Muscle layer of duodenum (tissue), 2 donors: Measurements from ENCODE around the gene CCDC71L.
"Not testable (repeated sequence)": the region's sequence is repeated elsewhere in the genome, so short reads cannot be mapped to it uniquely, and the experiment has no call there.

Experiments used
- H3K27ac ChIP-seq: one replicate; pipeline ENCODE4 v1.7.0; 2013; ENCODE audit warnings: mild to moderate bottlenecking, low read length
- H3K27me3 ChIP-seq: one replicate; pipeline ENCODE4 v1.7.0; 2013; ENCODE audit warnings: low read depth, mild to moderate bottlenecking, control low read depth, low read length
- H3K36me3 ChIP-seq, 2 donors: one replicate each; pipeline ENCODE4 v1.7.0; 2013; ENCODE audit warnings: low read length in 2 of 2, control low read depth in 1 of 2, mild to moderate bottlenecking in 1 of 2; ENCODE audit not compliant: insufficient read depth in 2 of 2, control insufficient read depth in 1 of 2
- H3K4me1 ChIP-seq, 2 donors: one replicate each; pipeline ENCODE4 v1.7.0; 2013; ENCODE audit warnings: low read length in 2 of 2, mild to moderate bottlenecking in 2 of 2, control low read depth in 1 of 2, moderate library complexity in 1 of 2; ENCODE audit not compliant: insufficient read depth in 2 of 2, control insufficient read depth in 1 of 2
- H3K4me3 ChIP-seq, 2 donors: one replicate each; pipeline ENCODE4 v1.7.0; 2013; ENCODE audit warnings: low read length in 2 of 2, low read depth in 1 of 2, mild to moderate bottlenecking in 1 of 2
- H3K9me3 ChIP-seq, 2 donors: one replicate each; pipeline ENCODE4 v1.7.0; 2013; ENCODE audit warnings: low read length in 2 of 2, control low read depth in 1 of 2, mild to moderate bottlenecking in 1 of 2; ENCODE audit not compliant: control insufficient read depth in 1 of 2
- donor health status: healthy.

The CCDC71L gene

DNA sequence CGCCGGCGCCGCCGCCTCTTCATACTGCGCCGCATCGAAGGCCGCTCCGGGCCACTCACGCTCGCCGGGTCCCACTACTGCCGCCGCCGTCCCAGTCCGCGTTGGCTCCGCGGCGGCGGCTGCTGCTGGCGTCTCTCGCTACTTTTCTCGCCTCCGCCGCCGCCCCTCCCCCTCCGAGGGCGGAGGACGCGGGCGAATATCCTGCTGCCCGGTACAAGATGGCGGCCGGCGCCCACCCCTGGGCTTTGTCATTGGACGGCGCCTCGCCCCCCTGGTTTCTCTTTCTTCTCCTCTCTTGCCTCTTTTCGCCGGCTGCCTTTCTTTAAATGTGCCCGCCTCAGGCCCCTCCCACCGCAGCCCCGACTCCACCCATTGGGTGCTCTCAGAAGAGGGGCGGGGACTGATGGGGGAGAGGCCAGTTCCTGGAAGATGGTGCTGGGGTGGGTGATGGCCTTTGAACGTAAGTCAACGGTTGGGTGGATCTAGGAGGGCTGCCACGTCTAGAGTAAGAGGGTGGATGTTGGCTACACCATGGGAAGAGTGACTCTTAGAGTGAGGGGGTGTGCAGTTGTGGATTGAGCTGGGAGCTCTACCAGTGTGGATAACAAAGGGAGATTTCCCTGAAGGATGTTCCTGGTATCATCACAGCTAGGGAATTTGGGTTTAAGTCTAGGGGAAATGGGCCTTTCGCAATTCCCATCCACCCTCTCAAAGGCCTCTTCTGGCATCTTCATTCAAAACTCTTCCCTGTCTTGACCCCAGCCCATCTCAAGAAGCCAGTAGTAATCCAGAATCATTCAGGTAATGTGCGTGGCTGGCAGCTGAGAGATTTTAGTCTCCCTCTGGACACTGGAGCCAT is at the start of gene CCDC71L:
Gene CCDC71L, minus strand, starts transcription at position 297 of the 859 bp plus-strand sequence. Its CDS starts 262 bp downstream, at position 35.
- Histone ChIP-seq H3K4me3 (peak within 1 kb of the TSS; percentile 84 to 92), H3K9me3 (no peaks in the 10 kb centered on the region), H3K4me1 (peaks cover 12 to 24% of the 10 kb centered on the region in 2 donors), H3K36me3 (no peaks in the 10 kb centered on the region), H3K27me3 (no peaks in the 10 kb centered on the region), H3K27ac (peak within 1 kb of the TSS; percentile 94)

DNA sequence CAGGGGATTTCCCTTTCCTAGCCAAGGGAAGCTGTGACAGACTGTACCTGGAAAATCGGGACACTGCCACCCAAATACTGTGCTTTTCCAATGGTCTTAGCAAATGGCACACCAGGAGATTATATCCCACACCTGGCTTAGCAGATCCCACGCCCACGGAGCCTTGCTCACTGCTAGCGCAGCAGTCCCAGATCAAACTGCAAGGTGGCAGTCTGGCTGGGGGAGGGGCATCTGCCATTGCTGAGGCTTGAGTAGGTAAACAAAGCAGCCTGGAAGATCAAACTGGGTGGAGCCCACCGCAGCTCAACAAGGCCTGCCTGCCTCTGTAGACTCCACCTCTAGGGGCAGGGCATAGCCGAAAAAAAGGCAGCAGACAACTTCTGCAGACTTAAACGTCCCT is 48.6 kb upstream of the CCDC71L start:
- H3K4me3 ChIP-seq, H3K36me3 ChIP-seq, H3K9me3 ChIP-seq, H3K27ac ChIP-seq, H3K4me1 ChIP-seq, H3K27me3 ChIP-seq: not testable (repeated sequence)

DNA sequence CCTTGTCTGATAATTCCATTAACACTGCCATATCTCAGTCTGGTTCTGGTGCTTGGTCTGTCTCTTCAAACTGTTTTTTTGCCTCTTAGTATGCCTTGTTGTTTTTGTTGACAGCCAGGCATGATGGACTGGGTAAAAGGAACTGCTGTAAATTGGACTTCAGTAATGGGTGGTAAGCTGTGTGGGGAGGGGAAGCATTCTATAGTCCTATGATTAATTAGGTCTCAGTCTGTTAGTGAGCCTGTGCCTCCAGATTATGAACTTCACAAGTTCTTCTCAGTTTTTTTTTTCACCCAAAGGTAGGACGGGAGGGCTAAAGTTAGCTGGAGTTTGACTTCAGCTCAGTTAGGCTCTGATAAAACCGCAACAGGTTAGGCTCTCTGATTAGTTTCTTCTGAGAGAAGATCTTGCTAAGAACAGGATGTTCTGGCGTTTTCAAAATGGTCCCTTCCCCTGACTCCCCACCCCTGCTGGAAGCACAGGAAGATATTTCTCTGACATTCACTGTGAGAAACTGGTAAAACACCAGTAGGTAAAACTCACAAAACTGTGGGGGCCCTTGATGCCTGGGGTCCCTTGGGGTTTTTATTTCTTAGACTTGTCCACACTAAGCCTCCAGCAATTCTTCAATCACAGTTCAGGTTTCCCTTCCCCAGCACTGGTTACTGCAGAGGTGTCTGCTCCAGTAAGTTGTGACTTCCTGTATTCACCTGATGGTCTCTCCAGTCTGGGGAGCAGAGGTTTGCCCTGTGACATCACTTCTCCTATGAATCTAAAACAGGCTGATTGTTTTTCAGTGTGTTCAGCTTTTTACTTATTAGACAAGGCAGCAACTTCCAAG is 43.3 kb upstream of the CCDC71L start:
- Histone ChIP-seq H3K27ac (no peak overlapping the region), H3K4me3 (no peak overlapping the region), H3K4me1 (no peaks in the 10 kb centered on the region), H3K27me3 (no peaks in the 10 kb centered on the region), H3K9me3 (no peaks in the 10 kb centered on the region), H3K36me3 (no peaks in the 10 kb centered on the region)

DNA sequence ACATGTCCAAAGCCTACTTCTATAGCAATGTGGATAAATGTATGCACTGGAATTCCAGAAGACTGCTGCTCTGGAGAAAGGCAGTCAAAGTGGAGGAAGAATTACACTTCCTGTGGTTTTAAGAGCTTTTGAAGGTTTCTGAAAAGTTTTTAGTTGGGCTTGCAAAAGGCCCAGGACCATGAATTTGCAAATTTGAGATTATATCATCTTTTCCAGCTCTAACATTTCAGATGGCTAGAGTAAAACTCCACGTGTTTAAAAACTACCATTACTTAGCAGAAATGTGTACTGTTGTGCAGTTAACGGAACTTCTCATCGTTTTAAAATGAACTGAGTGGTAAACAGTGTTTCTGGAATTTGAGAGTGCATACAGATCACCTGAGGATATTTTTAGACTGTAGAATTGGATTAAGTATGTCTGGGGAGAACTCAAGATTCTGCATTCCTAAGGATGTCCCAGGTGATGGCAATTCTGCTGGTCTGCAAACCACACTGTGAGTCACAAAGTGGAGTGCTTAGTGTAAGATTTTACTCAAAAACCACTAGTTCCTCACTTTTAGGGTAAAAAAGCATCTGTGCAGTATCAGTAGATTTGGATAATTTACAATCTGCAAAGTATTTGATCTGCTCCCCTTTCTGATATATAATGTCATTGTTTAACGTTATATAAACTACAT is 32.9 kb upstream of the CCDC71L start:
- Histone ChIP-seq H3K4me1 (no peaks in the 10 kb centered on the region), H3K9me3 (peaks cover 0 to 10% of the 10 kb centered on the region in 2 donors), H3K27ac (no peak overlapping the region), H3K36me3 (no peaks in the 10 kb centered on the region), H3K27me3 (no peaks in the 10 kb centered on the region), H3K4me3 (no peak overlapping the region)

DNA sequence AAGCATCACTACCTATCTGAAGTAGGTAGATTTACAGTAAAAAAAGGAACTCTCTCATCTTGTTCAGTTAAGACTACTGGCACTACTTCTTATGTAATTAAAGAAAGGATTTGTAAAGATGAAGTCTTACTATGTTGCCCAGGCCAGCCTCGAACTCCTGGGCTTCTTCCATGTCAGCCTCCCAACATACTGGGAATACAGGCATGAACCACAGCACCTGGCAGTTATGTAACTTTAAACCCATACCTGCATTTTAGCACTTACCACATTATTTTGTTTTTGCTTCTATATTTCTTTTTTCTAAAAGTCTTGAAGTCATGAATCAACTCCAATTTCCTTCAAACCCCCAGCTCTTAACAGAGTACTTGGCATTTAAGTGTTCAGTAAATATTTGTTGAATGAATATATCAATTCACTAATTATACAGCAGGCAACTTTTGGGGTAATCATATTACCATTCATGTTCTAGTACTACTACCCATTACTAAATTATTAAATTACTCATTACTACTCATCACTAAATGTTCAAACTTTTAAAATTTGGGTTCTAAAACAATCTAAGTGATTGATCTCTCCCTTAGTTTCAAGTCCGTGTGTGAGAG is 31.6 kb upstream of the CCDC71L start:
- no peaks in the 10 kb centered on the region for H3K27me3 ChIP-seq
- H3K4me3 ChIP-seq = no peak overlapping the region
- H3K4me1 ChIP-seq = no peaks in the 10 kb centered on the region
- no peak overlapping the region for H3K27ac ChIP-seq
- H3K36me3 ChIP-seq = no peaks in the 10 kb centered on the region
- H3K9me3 ChIP-seq = peaks cover 0 to 2% of the 10 kb centered on the region in 2 donors

DNA sequence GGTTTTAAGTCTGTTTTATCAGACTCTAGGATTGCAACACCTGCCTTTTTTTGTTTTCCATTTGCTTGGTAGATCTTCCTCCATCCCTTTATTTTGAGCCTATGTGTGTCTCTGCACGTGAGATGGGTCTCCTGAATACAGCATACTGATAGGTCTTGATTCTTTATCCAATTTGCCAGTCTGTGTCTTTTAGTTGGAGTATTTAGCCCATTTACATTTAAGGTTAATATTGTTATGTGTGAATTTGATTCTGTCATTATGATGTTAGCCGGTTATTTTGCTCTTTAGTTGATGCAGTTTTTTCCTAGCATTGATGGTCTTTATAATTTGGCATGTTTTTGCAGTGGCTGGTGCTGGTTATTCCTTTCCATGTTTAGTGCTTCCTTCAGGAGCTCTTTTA is 27.2 kb upstream of the CCDC71L start:
- not testable (repeated sequence) for H3K27me3 ChIP-seq, H3K27ac ChIP-seq, H3K4me1 ChIP-seq, H3K36me3 ChIP-seq, H3K9me3 ChIP-seq, H3K4me3 ChIP-seq

DNA sequence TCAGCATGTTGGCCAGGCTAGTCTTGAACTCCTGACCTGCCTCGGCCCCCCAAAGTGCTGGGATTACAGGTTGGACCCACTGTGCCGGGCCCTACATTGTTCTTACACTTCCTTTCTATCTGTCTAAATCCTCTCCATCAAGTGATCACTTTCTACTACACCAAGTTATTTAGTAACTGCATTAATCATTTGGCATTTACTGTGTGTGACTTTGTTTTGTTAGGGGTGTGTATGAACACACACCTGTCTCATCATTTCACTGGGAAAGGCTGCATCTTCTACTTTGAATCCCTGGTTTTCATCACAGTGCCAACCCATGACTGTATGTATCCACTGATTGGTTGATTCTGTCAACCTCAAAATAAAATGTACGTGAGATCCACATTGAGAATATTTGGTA is 23.0 kb upstream of the CCDC71L start:
- Histone ChIP-seq H3K9me3 (no peaks in the 10 kb centered on the region), H3K27ac (no peak overlapping the region), H3K4me3 (no peak overlapping the region), H3K36me3 (no peaks in the 10 kb centered on the region), H3K27me3 (no peaks in the 10 kb centered on the region), H3K4me1 (no peaks in the 10 kb centered on the region)

DNA sequence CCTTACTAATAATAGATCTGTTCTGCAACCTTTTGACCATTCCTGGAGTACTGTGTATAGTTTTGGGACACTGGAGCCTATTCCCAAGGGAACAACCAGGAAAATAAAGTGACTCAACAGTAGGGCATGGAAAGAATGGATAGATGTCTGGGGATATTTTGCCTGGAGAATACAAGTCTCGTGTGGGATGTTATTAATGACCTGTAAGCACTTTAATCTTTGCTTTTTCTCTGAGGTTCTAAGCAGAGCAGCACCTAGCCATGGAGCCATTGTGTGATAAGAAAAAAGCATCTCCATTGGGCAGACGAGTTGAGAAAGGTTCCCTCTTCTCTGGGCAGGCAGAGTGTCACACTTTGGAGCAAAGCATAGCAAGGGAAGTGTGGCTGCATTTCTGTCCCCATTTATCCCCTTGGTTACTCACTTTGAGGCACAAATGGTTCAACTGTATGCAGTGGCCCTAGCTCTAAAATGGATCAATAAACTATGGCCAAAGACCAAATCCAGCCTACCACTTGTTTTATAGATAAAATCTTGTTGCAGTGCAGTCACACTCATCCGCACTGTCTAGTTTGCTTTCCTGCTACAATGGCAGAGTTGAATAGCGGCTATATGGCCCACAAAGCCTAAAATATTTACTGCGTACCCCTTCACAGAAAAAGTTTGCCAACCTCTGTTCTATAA is 21.0 kb upstream of the CCDC71L start:
- no peaks in the 10 kb centered on the region for H3K27me3 ChIP-seq

DNA sequence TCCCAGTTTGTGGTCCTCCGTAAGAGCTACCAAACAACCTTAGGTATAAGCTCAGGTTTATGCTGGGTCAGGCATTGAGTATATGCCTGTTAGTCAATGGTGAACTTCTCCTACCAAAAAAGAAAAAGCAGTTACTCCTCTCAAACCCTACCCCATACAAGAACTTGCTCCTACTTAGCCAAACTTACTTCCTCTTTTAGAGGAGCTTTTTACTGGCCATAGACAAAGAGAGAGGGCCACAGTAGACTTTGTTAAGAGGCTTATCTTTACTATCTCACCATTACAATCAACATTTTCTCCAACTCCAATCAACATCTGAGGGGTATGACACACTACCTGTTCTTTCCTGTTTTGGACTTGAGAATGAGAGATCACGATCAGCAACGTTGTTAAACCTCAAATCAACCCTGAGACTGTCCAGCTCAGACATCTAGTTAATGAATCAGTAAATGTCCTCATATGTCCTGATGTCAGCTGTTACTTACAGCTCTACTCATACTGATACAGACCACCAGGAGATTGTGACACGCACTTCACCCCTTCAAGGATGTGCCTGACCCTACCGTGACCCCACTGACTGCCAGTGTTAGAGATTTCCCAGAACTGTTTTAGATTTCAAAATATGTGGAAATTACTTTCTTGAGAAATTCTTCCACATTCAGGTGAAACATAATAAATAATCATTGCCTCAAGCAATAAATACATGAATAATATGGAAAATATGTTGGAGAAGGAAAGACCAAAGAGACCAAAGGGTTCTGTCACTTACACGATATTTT is 18.4 kb upstream of the CCDC71L start:
- no peak overlapping the region for H3K4me3 ChIP-seq
- no peaks in the 10 kb centered on the region for H3K9me3 ChIP-seq
- no peaks in the 10 kb centered on the region for H3K4me1 ChIP-seq

More for the DNA sequence above, 21.0 kb upstream of the CCDC71L start:
- H3K27ac ChIP-seq = no peak overlapping the region
- H3K9me3 ChIP-seq = no peaks in the 10 kb centered on the region
- H3K4me3 ChIP-seq = no peak overlapping the region
- no peaks in the 10 kb centered on the region for H3K36me3 ChIP-seq
- H3K4me1 ChIP-seq = no peaks in the 10 kb centered on the region

DNA sequence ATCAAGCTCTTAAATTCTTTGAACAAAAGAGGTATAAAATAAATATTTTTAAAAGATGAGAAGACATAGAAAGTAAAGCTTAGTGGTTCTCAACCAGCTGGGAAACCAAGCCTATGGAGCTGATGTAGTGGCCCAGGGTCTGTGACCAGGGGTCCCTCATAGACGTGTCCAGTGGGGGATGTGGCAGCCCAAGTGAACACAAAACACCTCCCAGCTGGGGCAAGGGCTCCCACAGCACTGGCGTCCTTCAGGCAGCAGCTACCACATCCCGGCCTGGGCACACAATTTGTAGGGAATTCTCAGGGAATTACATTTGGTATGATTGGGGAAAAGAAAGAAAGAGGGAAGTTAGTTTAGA is 17.8 kb upstream of the CCDC71L start:
- no peak overlapping the region for H3K27ac ChIP-seq
- no peak overlapping the region for H3K4me3 ChIP-seq
- no peaks in the 10 kb centered on the region for H3K36me3 ChIP-seq
- H3K27me3 ChIP-seq = no peaks in the 10 kb centered on the region
- no peaks in the 10 kb centered on the region for H3K4me1 ChIP-seq
- H3K9me3 ChIP-seq = no peaks in the 10 kb centered on the region

More for the DNA sequence above, 18.4 kb upstream of the CCDC71L start:
- no peaks in the 10 kb centered on the region for H3K27me3 ChIP-seq
- H3K27ac ChIP-seq = no peak overlapping the region
- H3K36me3 ChIP-seq = no peaks in the 10 kb centered on the region
